HCEC 1CT (cell line): ENCODE data around the gene CFAP97D2.
"Not testable (repeated sequence)": the region's sequence is repeated elsewhere in the genome, so short reads cannot be mapped to it uniquely, and the experiment has no call there.

ENCODE experiments used
- DNase-seq: peaks from one replicate; pipeline ENCODE4 v3.0.0-alpha.2; 2017

CFAP97D2 gene

DNA sequence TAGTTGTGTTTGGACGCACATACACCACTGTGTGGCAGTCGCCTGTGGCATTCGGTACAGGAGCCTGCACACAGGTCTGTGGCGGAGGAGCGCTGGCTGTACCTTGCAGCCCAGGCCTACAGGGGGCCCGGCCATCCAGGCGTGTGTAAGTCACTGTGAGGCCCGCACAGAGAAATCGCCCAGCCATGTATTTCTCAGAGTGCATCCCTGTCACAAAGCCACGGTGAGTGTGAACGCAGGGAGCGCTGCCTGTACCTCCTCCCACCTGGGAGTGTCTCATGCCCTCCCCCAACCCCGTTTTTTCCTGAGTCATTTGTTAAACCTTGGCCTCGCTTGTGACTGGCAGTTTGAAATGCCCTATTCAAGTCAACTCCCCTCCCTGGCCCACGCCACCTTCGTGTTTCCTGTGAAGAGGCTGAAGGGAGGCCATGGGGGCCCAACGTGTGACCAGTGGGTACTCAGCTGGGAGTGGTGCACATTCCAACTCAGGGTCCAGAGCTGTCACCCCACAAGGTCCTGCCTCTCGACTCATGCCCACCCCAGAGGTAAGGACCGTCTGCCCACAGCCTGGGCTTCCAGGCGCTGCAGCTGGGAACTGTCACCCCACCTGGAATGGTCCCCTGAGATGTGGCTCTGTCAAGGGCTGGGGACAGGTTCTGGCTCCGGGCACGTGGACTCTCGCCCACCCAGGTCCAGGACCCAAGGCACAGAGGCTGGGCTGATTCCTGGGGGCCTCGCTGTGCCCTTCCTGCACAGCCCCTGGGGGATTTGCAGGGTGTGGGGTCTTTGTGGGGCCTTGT, 35.1 kb upstream of the CFAP97D2 start:
- no peak for DNase-seq

DNA sequence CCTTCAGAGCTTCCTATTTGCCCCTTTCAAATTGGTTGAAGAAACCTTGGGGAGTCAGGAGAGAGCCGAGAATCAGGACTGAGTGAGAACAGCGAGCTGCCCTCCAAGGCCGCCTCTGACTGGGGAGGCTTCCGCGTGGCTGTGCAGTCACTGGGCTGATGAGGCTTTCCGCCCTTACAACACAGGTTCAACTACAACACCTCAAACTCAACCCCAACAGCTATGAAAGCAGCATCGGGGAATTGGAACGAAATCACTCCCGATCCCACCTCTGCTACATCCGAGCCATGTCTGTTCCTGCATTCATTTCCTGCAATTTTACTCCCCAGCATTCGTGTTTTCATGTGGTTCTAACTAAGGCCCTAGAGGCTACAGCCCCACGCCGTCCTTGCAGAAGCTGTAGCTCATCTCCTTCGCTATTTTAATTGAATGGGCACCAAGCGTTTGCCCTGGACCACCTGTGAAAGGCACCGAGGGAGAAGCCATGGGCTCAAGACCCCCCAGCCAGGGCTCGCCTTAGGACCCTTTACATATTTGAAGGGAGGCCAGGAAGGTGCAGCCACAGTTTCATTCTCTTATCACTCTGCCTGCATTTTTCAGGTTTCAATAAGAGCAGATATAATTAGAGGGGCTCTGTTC, 34.3 kb upstream of the CFAP97D2 start:
- DNase-seq, result no peak

DNA sequence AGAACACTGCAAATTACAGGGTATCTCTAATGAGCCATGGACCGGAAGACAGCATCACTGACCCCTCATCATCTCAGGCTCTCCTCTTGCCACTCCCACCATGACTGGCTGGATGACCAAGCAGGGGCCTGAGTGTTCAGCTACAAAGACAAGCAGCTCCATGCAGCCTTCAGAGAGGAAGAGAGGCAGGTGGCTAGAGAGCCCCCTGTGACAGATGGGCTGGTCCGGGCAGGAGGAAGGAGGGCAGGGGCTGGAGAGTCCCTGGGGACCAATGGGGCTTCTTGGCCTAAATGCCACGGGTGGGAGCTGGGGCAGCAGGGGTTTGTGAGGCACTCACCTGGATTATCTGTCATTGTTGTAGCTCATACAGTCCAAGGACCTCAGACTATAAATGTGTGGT, 33.8 kb upstream of the CFAP97D2 start:
- no peak for DNase-seq

DNA sequence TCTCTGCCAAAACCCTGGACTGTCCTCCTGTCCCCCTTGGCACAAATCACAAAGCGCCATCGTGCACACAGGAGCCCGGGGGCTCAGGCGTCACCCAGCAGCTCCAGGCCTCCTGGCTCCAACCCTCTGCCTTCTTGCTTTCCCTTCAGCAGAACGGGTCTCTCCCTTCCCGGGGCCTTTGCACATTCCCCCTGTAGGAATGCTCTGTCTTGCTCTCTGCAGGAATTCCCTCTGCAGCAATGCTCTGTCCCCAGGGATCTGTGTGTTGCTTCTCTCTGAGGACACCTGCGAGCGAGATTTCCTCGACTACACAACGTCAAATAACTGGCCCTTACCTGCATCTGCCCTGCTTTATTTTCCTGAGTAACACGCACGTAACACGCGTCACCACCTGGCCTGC, 33.3 kb upstream of the CFAP97D2 start:
- no peak for DNase-seq

DNA sequence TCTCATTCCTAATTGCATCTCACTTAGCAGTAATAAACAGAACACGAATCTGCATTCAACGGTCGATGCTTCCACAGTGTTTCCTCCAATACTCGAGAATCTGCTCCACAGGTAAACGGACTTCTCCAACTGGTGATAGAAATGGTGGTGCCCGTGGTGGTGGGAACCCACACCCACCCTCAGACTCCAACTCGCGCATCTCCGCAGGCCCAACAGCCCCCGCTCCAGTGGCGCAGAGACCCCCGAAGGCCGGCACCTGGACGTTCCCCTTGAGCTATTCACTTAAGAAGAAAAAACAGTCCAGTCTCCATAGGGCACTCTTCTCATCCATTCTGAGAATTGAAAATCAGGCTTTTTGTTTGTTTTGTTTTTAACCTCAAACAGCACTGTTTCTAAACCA, 32.9 kb upstream of the CFAP97D2 start:
- no peak for DNase-seq

DNA sequence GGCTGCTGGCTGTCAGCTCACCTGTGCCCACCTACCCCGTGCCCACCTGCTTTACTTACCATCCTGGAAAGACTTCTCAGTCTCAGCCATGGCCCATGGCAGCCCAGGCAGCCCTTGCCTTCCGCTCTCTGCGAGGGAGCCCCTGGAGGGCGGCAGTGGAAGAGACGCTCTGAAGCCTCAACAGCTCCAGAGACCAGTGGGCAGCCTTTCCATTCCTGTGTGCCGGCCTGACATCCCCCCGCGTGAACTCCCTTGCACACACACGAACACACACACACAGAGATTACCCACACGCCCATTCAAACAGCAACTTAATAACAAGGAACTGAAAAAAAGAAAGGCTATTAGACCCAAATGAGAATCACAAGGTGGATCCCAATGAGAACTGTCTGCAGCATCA, 32.4 kb upstream of the CFAP97D2 start:
- no peak for DNase-seq

DNA sequence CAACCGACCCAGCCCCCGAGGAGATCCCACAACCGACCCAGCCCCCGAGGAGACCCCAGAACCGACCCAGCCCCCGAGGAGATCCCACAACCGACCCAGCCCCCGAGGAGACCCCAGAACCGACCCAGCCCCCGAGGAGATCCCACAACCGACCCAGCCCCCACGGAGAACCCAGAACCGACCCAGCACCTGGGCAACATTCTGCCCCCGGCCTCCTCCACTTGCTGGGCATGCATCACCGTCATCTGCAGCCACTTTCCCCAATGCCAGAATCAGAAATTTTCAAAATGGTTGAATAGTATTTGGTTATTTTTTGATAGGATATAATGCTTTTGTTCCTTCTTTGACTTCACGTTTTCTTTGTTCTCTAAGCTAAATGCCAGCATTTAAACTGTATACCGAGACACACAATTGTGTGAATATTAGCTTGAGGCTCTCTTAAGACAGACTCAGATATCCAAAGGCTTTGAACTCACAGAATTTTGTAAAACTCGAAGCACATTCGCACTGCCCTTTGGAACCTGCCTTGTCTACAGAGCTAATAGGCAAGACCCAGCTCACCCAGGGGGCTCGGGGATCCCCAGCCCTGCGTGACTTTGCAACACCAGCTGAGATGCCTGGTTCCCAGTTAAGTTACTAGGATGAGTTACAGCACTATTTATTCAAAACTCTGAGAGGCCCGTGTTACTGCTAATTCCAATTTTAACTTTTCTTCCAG, 31.1 kb upstream of the CFAP97D2 start:
- DNase-seq, result no peak

DNA sequence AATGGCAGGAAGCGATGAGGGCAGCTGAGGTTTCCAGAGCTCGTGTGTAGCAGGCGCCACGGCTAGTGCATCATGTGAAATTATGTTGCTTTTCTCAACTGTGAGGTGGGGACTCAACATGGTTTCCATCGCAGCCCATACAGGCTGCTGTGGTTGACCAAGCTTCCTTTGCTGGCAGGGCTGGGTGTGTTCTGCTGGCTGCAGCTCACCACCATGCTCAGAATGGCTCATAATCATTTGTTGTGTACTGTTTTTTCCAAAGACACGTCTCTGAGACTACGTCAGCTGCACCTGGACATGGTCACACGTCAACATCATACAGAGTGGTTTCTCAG, 30.6 kb upstream of the CFAP97D2 start:
- DNase-seq, result no peak

DNA sequence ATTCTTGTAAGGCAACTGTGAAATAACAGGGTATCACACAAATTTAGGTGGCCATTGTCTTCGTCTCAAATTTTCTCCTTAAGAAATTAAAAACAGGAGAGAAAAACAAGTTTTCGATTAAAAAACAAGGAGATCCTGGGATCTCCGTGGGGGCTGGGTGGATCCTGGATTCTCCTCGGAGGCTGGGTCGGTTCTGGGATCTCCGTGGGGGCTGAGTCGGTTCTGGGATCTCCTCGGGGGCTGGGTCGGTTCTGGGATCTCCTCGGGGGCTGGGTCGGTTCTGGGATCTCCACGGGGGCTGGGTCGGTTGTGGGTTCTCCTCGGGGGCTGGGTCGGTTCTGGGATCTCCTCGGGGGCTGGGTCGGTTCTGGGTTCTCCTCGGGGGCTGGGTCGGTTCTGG, 30.2 kb upstream of the CFAP97D2 start:
- DNase-seq, result not testable (repeated sequence)

DNA sequence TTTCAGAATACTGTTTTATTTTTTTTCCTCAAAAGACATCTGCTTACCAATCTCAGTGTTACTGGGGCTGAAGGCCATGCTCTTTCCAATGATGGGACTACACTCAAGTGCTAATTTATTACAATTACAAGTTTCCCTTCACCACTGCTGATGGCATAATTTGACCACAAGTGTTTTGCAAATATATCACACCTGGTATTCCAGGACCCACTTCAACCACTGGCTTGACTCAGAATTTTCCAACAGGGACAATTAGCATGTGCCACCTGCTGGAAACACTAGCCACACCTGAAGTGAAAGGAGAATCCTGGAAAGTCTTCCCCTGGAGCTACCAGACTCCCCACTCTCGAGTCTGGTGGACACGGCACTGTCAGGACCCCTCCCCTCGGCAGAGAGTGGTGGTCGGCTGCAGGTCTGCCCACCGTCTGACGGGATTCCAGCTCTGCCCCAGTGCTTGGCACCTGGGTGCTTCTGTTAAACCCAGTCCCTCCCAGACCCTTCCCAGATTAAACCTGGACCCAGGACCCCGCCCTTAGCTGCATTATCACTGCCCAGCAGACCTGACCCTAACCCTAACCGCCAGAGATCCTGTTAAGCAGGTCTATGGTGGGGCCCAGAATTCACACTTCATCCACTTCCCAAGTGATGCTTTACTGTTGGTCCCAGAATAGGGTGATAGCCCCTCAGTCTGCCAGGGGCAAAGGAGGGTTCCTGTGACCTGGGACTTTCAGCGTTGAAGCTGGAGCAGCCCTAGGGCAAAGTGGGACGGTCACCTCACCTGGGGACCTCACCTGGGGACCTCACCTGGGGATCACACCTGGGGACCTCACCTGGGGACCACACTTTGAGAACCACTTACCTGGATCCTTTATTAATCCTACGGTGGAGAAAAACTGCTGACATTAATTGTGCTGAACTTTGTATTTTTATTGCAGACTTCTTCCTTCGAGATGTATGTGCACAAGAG, 29.0 kb upstream of the CFAP97D2 start:
- DNase-seq, result no peak

DNA sequence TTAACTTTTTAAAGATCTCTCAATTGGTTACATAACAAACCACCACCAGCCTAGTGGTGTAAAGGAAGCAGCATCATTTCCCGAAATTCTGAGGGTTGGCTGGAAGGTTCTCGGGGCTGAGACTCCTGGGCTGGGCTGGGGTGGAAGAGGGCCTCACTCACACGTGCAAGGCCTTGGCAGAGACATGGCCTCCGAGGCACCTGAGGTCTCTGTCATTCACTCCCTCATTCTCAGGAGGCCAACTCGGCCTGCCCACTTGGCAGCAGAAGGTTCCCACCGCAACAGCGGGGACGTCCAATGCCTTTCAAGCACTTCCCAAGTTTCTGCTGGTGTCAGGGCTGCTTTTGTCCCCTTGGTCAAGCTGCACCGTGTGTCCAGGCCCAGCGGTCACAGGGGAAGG, 28.0 kb upstream of the CFAP97D2 start:
- DNase-seq, result no peak

DNA sequence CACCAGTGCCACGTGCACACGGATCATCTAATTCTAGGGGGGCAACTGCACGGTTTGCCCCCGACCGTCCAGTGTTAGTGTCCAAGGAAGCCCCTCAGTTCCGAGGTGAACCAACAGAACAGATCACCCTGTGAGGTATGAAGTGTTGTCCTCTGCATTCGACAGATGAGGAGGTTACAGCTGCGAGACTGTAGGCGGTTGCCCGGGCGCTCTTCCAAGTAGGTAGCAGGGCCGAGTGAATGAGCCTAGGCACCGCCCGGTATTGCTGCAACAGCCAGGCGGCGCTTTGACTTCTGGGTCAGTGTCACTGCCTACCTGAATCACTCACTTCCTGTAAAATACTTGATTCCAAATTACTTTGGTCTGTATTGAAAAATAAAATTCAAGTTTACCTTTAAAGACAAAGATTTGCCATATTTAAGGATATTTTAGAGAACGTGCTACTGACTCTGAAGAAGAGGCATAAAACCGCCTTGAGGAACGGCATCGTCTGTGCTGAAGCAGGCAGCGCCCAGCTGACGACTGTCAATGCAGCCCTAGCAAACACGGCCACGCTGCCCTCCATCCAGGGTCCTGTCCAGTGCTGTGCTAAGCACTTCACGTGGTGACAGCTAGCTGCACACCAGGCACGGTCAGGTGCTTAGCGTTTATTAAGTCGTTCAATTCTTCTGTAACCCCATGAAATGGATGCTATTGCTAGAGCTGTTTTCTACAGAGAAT, 27.3 kb upstream of the CFAP97D2 start:
- DNase-seq, result no peak

DNA sequence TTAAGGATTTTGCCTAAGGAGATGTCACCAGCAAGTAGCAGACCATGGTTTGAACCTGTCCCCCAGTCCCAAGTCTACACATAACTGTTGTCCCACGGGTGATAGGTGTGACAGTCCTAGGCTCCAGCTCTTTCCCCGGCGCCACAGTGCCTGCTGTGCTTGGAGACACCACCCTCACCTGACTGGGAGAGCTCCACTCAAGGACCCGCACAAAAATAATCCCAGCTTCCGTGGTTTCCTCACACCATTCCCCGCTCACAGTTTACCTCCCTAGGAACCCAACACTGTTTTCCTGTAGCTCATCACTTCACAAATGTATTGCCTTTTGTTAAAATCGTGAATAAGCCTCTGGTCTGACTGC, 26.8 kb upstream of the CFAP97D2 start:
- no peak for DNase-seq

DNA sequence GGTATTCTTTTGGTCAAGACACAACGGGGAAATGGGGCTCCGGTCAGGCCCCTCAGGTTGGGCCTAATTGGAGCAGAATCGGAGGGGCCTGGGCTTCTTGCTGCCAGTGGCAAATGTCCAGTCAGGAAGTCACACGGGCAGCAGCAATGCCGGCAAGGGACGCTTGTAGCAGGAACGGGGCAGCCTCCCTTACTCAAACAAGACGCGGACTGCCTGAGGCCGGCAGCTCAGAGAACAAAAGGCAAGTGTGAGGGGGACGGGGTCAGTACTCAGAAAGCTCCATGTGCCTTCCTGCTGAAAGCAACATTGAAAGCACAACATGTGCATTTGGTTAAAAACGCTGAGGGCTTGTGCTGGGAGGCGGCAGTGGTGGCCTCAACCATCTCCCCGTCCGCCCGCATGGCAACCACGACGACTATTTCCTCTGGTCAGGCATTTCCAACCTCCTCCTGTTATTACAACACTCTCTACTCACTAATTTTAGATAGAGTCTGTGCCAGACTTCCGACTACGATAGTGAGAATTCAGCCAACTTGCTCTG, 26.2 kb upstream of the CFAP97D2 start:
- DNase-seq, result no peak

DNA sequence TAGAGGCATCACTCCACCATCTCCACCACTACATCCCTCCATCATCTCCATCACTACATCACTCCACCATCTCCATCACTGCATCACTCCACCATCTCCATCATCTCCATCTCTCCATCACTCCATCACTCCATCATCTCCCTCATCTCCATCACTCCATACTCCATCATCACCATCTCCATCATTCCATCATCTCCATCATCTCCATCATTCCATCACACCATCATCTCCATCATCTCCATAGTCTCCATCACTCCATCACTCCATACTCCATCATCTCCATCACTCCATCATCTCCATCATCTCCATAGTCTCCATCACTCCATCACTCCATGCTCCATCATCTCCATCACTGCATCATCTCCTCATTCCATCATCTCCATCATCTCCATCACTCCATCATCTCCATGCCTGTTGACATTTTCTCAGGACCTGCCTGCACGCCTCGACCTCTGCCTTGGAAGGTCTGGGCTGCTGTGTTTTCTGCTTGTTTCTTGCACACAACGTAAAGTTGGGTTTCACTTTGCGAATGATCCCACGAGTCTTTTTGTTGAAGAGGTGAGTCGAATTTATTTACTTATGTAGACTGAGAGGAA, 25.5 kb upstream of the CFAP97D2 start:
- DNase-seq, result no peak

DNA sequence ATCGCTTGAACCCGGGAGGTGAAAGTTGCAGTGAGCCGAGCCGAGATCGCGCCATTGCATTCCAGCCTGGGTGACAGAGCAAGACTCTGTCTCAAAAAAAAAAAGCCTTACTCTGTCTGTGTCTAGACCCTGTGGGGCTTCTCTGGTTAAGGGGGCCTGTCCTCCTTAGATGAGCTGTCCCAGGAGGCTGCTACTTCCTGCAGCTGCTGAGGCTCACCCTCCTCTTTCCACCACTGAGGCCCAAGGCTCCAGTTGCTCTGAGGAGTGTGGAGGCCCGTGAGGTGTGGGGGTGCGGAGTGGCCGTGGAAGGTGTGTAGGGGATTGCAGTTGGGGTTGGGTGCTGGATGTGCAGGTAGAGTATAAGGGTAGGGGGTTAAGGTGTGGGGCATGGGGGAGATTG, 24.6 kb upstream of the CFAP97D2 start:
- no peak for DNase-seq

DNA sequence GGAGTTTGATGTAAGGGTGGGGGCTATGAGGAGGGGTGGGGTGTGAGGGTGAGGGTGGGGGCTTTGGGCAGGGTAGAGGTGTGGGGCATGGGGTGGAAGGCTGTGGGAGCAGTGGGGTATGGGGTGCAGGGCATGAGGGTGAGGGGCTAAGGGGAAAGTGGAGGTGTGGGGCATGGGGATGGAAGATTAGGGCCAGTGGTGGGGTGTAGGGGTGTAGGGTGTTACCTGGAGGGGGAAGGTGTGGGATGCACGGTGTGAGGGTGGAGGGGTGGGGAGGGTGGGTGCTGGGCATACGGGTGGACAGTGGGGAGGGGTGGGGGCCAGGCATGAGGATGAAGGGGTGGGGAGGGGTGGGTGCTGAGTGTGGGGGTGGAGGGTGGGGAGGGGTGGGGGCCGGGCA, 23.7 kb upstream of the CFAP97D2 start:
- DNase-seq, result no peak

DNA sequence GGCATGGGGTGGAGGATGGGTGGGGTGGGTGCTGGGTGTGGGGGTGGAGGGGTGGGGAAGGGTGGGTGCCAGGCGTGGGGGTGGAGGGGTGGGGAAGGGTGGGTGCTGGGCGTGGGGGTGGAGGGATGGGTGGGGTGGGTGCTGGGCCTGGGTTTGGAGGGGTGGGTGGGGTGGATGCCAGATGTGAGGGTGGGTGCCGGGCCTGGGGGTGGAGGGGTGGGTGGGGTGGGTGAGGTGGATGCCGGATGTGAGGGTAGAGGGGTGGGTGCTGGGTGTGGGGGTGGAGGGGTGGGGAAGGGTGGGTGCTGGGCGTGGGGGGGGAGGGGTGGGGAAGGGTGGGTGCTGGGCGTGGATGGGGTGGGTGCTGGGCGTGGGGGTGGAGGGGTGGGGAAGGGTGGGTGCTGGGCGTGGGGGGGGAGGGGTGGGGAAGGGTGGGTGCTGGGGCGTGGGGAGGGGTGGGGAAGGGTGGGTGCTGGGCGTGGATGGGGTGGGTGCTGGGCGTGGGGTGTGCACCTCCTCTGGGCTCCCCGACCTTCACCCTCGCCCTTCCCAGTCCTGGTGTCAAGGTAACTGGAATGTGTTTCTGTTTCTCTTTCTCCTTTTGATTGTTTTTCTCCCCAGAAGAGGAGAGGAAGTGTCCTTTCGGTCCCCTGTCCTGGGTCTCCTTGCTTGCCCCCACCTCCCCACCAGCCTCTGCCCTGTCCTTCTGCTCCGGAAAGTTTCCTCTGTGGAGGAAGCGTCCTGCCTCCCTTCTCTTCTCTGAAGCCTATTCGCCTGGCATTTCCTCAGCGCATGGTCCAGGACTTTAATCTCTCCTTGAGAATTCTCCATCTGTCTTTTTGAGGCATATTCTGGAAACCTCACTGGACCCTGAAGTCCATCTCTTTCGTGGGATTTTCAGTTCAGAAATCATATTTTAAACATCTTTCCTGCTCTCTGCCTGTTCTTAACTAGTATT, 22.9 kb upstream of the CFAP97D2 start:
- DNase-seq, result no peak

DNA sequence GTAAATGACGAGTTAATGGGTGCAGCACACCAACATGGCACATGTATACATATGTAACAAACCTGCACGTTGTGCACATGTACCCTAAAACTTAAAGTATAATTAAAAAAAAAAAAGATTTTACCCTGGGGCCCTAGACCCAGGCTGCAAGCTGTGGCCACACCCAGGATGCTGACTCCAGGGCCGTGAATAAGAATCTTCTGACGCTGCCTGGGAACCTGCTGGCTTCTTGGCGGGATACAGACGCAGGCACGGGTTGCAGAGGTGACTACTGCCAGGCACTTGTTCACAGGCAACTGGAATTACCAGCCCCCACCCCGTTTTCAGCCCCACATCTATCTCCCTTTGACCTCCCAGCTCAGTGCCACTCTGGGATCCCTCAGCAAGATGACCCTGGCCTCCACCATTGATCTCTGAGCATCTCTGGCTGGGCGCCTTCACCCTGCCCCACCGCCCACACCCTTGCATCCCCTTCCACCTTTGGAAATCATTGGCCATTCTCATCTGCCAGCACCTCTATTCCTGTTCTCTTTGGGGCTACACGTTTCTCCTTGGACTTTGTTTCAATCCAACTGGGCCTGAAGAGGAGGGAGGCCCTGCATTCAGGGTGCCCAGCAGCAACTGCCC, 21.1 kb upstream of the CFAP97D2 start:
- no peak for DNase-seq
